ENCODE measurements around the gene PYGM. TPM values are rescaled to one million over a fixed set of nuclear protein-coding genes. Genes with fewer than 3 reads are reported as not detected.

PYGM gene
- total and polyA plus RNA-seq, 2 of the 8 experiments (the other 6 are each of a cell fraction or from before 2014, with no cell fraction given): 9.6 to 10.0 TPM

DNA sequence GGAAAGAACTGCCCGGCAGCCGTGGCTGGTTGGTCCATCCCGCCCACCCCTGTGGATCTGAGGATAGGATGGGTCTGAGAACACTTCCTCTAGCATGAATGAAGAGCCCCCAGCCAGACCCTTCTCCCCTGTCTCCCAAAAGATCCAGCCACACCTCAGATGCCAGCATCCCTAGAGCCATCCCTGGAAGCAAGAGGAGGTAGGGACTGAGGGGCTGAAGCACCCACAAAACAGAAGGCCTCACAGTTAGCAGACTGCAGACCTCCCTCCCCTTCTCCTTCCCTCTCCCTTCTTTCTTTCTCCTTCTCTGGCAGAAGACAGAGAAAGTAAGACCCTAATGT is 38.4 kb downstream of the PYGM start:
- ChIA-PET CTCF (ENCODE audit: partially characterized antibody) (interaction anchor here (1.4 to 2.4 kb wide), 4 partner anchors 27 to 70 kb away, joined by 4 to 18 read pairs (median 12); partner anchors contain the start of gene PYGM), POLR2A (ENCODE audit: partially characterized antibody) (interaction anchor here (1.4 to 1.7 kb wide), 2 partner anchors 19 to 42 kb away, joined by 5 read pairs; no protein-coding TSS in a partner anchor)
- Histone ChIP-seq H3K27me3 (replicated peaks in 1 of 4; ENCODE audit: control insufficient read depth in 3 of 4, extremely low read depth in 1 of 4, insufficient read depth in 3 of 4, low read length in 3 of 4) (peaks cover 7 to 20% (median 17%) of the 10 kb centered on the region in 4 experiments), H3K56ac (replicated peaks; ENCODE audit: insufficient read length, low read depth, low read length) (no peak overlapping the region), H4K91ac (replicated peaks; ENCODE audit: insufficient read length, low read length) (no peak overlapping the region), H3K14ac (ENCODE audit: insufficient read length) (no peak overlapping the region), H3K4me1 (replicated peaks in 1 of 4; ENCODE audit: control insufficient read depth in 3 of 4, insufficient read depth in 4 of 4, low read length in 3 of 4) (peaks cover 10 to 33% (median 25%) of the 10 kb centered on the region in 4 experiments), H3K9ac (replicated peaks in 1 of 4; ENCODE audit: extremely low read depth in 1 of 4, low read depth in 3 of 4, low read length in 3 of 4) (no peak overlapping the region), H3K36me3 (ENCODE audit: control insufficient read depth in 2 of 4, insufficient read depth in 4 of 4, low read length in 3 of 4) (no peaks in the 10 kb centered on the region), H3K27ac (ENCODE audit: low read depth, low read length) (no peak overlapping the region), H4K20me1 (replicated peaks in 1 of 2; ENCODE audit: control insufficient read depth in 1 of 2, insufficient read depth in 2 of 2, low read length in 2 of 2) (no peaks in the 10 kb centered on the region), H3K4ac (replicated peaks; ENCODE audit: insufficient read length, low read depth, low read length) (no peak overlapping the region), H2AK5ac (ENCODE audit: low read depth, low read length) (no peak overlapping the region), H3K23me2 (ENCODE audit: low read depth, low read length) (peaks cover 8% of the 10 kb centered on the region; the same call in 1 of the 2 replicates), H2BK20ac (ENCODE audit: low read length) (no peak overlapping the region), H3K23ac (ENCODE audit: insufficient read length) (no peak overlapping the region), H2BK120ac (replicated peaks; ENCODE audit: low read depth, low read length) (no peak overlapping the region), H2BK12ac (ENCODE audit: low read depth, low read length) (no peak overlapping the region), H2BK15ac (ENCODE audit: low read length) (no peak overlapping the region), H2AFZ (ENCODE audit: low read length) (no peak overlapping the region), H3K79me2 (ENCODE audit: control insufficient read depth in 1 of 2, insufficient read depth in 2 of 2, low read length in 2 of 2) (no peaks in the 10 kb centered on the region), H3K9me3 (ENCODE audit: insufficient read depth in 2 of 2, low read depth in 1 of 2, low read length in 1 of 2) (no peaks in the 10 kb centered on the region), H4K5ac (ENCODE audit: insufficient read length, low read depth, low read length) (no peak overlapping the region), H3K4me3 (ENCODE audit: extremely low read depth in 1 of 4, insufficient read depth in 2 of 4, low read depth in 3 of 4, low read length in 4 of 4) (no peak overlapping the region), H3K79me1 (ENCODE audit: low read depth, low read length) (peaks cover 4% of the 10 kb centered on the region; the same call in 1 of the 2 replicates), H3K18ac (ENCODE audit: extremely low read depth, low read length) (no peak overlapping the region), H4K8ac (ENCODE audit: extremely low read depth, insufficient read depth, low read length) (no peak overlapping the region), H2BK5ac (ENCODE audit: low read depth, low read length) (no peak overlapping the region), H3K4me2 (ENCODE audit: insufficient read depth in 1 of 2, low read depth in 2 of 2, low read length in 2 of 2) (no peak overlapping the region)
- 92% methylated on average over 3 of the region's 3 CpGs; no CpG with 5 or more reads in 1 of the 2 experiments for WGBS, 2 experiments (ENCODE audit: extremely low coverage in 1 of 2, insufficient coverage in 1 of 2, insufficient read length in 1 of 2, insufficient replicate concordance in 2 of 2, low coverage in 1 of 2, low lambda C conversion rate in 2 of 2, missing lambda C conversion rate in 1 of 2)
- TF ChIP-seq TBP (IDR thresholded peaks at IDR 0.05; ENCODE audit: low read depth, low read length) (no peak), BCL11A (IDR thresholded peaks at IDR 0.05; ENCODE audit: low read depth in 2 of 2, low read length in 2 of 2) (no peak), EGR1 (IDR thresholded peaks at IDR 0.05; ENCODE audit: borderline replicate concordance, low read depth, low read length) (no peak), SP1 (IDR thresholded peaks at IDR 0.05; ENCODE audit: low read depth, low read length) (no peak), GABPA (IDR thresholded peaks at IDR 0.05; ENCODE audit: borderline replicate concordance, insufficient read depth, low read length) (no peak)
- FAIRE-seq (no peak), DNase-seq (ENCODE audit: low read depth in 1 of 2, low spot score in 2 of 2) (no peak)
